ENCODE results near the gene SLC25A34. TPM values are rescaled to one million over a fixed set of nuclear protein-coding genes. Genes with fewer than 3 reads are reported as not detected.
A peak's percentile ranks its signal among the peaks of the same experiment; 100 is the strongest.
"Not testable (repeated sequence)": the region's sequence is repeated elsewhere in the genome, so short reads cannot be mapped to it uniquely, and the experiment has no call there.

The SLC25A34 gene
- total RNA-seq (2014; rRNA removed; shearing (Covaris generic); ENCODE audit: low replicate concordance): 0.07 and 1.0 TPM in 2 replicates

DNA sequence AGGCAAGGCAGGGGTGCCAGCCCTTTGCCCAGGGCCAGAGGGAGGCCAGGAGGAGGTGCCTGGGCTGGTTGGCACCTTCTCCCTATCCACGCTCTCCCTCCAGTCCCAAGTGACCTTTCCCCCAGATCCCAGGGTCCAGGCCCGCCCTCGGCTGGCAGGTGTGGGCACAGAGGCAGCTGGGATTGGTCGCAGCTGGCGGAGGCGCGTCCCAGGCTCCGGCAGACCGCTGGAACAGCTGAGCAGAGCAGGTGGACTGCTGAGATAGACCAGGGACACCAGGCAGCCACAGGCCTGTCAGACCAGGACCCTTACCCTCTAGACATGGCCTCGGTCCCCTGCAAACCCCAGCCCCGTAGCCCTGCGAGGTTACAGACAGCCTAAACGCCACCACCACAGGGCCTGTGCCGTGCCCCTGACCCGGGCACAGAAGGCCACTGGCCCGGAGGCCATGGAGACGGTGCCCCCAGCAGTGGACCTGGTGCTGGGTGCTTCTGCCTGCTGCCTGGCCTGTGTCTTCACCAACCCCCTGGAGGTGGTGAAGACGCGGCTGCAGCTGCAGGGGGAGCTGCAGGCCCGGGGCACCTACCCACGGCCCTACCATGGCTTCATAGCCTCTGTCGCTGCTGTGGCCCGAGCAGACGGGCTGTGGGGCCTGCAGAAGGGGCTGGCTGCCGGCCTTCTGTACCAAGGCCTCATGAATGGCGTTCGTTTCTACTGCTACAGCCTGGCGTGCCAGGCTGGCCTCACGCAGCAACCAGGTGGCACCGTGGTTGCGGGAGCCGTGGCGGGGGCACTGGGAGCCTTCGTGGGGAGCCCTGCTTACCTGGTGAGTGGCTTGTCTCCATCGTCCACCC lies at the start of gene SLC25A34:
Gene SLC25A34 (plus strand): TSS at position 221 of the 854 bp plus-strand sequence. CDS start 228 bp downstream, at position 449.
- in situ Hi-C loops (cut with HindIII; ENCODE audit: low pct_unique_long_range_greater_than_20kb, low sequenced_read_pairs): no loop called here
- peak; percentile 22 for DNase-seq (ENCODE audit: low read depth)

DNA sequence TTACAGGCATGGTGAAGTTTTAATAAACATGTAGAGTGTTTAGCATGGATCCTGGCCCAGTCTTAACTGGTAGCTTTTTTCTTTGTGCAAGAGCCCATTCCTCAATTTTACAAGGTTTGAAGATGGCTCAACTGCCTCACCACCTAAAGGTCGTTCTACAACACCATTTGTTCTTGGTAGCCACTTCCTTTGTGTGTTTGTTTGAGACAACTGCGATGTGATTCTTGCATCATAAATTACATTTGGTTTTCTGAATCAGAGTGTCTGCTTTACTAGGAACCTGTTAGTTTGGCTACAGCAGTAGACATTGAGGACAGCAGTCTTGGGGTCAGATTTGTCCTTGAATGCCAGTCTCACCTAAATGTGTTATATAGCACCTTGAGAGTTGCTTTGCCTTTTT lies 48.6 kb upstream of the SLC25A34 start:
- in situ Hi-C loops (cut with HindIII; ENCODE audit: low pct_unique_long_range_greater_than_20kb, low sequenced_read_pairs): no loop called here
- no peak for DNase-seq (ENCODE audit: low read depth)

DNA sequence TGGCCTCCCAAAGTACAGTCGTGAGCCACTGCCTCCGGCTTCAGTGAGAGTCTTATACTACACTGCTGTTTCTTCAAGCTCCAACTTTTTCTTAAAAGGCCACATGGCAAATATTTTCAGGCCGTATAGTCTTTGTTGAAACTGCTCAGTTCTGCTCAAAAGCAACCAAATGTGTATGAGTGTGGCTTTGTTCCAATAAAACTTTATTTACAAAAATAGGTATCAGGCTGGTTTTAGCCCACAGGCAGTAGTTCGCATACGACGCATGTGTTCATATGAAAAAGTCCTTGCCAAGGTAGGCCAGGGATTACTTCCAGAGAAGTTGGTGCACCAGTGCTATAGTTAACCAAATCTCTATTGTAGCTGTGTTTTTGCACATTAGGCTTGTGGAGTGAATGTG lies 45.7 kb upstream of the SLC25A34 start:
- no peak for DNase-seq (ENCODE audit: low read depth)
- in situ Hi-C loops (cut with HindIII; ENCODE audit: low pct_unique_long_range_greater_than_20kb, low sequenced_read_pairs): no loop called here

DNA sequence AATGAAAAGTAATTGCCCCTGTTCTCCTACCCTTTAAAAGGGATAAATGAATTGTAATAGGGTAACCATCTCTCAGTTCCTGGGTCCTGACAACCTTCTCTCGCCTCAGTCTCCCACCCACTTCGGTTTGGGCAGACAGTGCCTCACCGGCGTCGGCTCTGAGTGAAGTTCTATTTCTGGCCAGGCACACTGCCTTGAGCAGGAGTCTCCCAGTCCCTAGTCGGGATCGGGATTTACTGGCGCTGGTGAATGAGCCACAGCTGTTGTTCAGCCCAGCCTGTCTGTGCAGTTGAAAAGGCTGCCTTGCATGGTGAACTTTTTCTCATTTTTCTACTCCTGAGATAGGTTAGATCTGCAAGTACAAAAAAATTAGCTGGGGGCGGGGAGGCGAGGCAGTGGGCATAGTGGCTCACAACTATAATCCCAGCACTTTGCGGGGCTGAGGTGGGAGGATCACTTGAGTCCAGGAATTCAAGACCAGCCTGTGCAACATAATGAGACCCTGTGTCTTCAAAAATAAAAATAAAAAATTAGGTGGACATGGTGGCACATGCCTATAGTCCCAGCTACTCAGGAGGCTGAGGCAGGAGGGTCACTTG lies 44.5 kb upstream of the SLC25A34 start:
- DNase-seq (ENCODE audit: low read depth): no peak
- in situ Hi-C loops (cut with HindIII; ENCODE audit: low pct_unique_long_range_greater_than_20kb, low sequenced_read_pairs): no loop called here

DNA sequence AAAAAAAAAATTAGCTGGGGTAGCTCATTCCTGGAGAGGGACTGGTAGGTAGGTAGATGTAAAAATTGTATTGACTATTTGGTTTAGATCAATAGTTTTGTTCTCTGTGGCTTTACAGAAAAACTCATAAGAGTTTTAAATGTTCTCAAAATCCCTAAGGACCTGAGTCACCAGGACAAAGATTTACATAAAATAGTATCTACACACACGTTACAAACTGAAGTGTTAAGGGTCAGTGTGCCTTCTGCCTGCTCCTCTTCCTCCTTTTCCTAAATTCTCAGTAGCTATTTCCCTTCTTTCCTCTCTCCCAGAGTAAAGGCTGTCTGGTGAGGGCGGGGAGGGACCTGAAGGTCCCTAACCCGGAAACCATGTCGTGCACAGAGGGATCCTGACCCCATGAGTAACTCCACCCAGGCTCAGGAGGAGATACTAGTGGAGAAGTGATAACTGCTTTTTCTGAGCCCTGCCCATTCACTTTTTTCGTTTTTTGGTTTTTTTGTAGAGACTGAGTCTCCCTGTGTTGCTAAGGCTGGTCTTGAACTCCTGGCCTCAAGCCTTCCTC lies 43.9 kb upstream of the SLC25A34 start:
- DNase-seq (ENCODE audit: low read depth): no peak
- in situ Hi-C loops (cut with HindIII; ENCODE audit: low pct_unique_long_range_greater_than_20kb, low sequenced_read_pairs): no loop called here

DNA sequence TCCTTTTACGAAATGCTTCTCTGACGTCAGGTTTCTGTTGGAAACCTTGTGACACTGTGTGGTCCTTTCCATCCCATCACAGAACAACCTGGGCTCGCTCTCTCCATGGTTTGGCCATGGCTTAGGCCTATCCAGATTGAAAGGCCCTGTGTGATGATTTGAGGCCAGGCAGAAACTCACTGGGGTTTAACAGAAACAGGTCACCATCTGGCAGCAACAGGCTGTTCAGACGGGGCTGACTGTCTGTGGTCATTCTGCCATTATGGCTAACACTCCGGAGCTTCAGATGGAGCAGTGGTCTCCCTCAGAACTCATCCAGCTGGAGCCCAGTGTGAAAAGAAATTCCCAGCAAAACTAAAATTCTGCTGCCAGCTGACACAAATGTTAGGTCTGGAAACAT lies 42.7 kb upstream of the SLC25A34 start:
- no peak for DNase-seq (ENCODE audit: low read depth)
- in situ Hi-C loops (cut with HindIII; ENCODE audit: low pct_unique_long_range_greater_than_20kb, low sequenced_read_pairs): no loop called here

DNA sequence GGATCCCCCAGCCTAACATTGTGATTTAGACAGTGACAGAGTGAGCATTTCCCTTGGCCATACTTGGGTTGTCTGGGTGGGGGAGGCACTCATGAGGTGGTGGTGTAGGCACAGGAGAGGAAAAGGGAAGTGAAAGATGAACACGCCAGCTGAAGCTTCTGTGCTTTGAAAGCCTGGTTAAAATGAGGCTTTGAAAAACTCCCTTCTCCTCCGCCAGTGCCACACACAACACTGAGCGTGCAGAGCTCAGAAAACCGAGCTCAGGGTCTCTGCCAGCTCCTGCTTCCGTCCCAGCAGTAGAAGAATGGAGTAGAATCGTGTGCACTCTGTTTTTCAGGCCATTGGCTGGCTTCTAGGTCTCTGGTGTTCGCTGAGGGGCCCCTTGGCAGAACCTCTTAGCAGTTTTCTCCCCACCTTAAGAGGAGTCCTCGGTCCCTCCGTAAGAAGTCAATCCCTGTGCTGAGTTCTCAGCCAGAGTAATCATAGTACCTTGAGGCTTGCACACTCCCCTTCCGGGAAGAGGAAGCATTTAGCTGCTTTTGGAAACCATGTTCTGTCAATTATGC lies 39.0 kb upstream of the SLC25A34 start:
- in situ Hi-C loops (cut with HindIII; ENCODE audit: low pct_unique_long_range_greater_than_20kb, low sequenced_read_pairs): no loop called here
- DNase-seq (ENCODE audit: low read depth): no peak

DNA sequence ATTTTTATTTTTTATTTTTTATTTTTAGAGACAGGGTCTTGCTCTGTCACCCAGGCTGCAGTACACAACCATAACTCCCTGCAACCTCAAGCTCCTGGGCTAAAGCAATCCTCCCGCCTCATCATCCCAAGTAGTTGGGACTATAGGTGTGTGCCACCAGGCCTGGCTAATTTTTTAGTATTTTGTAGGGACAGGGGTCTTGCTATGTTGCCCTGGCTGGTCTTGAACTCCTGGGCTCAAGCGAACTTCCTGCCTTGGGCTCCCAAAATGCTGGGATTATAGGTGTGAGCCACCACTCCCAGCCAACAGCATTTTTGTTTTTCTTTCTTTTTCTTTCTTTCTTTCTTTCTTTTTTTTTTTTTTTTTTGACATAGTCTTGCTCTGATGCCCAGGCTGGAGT lies 37.9 kb upstream of the SLC25A34 start:
- DNase-seq (ENCODE audit: low read depth): no peak
- in situ Hi-C loops (cut with HindIII; ENCODE audit: low pct_unique_long_range_greater_than_20kb, low sequenced_read_pairs): no loop called here

DNA sequence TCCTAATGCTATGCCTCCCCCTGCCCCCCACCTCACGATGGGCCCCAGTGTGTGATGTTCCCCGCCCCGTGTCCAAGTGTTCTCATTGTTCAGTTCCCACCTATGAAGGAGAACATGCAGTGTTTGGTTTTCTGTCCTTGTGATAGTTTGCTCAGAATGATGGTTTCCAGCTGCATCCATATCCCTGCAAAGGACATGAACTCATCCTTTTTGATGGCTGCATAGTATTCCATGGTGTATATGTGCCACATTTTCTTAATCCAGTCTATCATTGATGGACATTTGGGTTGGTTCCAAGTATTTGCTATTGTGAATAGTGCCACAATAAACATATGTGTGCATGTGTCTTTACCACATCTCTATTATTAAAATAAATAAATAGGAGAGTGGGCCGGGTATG lies 36.7 kb upstream of the SLC25A34 start:
- DNase-seq (ENCODE audit: low read depth); in situ Hi-C loops (cut with HindIII; ENCODE audit: low pct_unique_long_range_greater_than_20kb, low sequenced_read_pairs): not testable (repeated sequence)

DNA sequence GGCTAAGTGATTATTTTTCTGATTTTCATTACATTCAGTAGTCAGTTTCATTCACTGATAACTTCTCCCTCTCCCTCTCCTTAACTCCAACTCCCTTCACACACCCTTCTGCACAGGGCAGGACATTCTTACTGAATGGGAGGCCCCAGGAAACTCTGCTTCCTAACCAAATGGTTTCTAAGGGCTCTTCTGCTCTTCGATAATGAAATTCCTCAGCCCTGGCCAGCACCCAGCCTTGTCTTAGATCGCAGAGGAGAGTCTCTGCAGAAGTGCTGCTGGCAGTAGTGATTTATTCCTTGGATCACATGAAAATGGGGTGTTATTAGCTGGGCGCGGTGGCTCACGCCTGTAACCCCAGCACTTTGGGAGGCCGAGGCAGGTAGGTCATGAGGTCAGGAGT lies 35.5 kb upstream of the SLC25A34 start:
- no peak for DNase-seq (ENCODE audit: low read depth)
- in situ Hi-C loops (cut with HindIII; ENCODE audit: low pct_unique_long_range_greater_than_20kb, low sequenced_read_pairs): no loop called here

DNA sequence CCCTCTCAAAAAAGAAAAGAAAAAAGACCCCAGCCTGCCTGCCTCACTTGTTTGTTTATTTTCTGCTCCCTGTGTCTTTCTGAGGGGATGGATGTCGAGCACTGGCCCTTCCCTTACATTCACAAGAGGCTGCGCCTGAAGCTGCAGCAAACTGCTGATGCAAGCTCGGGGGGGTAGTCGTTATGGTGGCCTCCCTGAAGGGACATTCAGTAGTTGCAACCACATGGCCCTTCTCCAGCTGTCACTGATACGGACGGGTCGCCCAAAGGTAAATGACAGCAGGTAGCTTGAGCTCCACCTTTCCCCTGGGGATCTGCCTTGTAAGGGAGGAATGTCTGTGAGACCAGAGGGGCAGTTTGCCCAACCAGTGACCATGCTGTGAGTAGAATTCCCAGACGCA lies 34.3 kb upstream of the SLC25A34 start:
- DNase-seq (ENCODE audit: low read depth): no peak
- in situ Hi-C loops (cut with HindIII; ENCODE audit: low pct_unique_long_range_greater_than_20kb, low sequenced_read_pairs): no loop called here

DNA sequence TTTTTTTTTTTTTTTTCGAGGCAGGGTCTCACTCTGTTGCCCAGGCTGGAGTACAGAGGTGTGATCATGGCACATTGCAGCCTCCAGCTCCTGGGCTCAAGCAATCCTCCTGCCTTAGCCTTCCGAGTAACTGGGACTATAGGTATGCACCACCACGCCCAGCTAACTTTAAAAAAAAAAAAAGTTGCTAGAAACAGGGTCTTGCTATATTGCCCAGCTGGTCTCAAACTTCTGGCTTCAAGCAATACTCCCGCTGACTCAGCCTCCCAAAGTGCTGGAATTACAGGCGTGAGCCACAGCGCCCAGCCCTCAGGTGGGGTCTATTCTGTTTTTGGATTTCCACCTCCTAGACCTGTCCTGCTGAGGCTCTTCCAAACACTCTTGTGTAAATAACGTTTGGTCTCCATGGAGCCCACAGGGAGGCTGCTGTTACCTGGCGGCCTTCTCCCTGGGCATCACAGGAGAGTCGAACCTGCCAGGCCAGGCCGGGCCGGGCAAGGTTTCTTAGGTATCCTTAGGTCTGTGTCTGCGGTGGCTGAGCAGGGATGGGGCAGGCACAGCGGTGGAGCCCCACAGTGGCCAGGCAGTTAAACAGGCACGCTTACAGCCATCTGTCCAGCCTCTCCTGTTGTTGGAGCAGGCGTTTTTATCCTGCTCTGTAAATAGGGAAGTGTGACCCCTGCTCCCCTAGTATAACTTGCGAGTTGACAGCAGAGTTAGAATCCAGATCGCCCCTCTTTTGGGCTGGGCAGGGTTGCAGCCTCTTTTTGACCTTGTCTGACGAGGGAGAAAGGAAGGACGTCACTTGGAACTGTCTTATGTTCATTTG lies 33.1 kb upstream of the SLC25A34 start:
- DNase-seq (ENCODE audit: low read depth): no peak
- in situ Hi-C loops (cut with HindIII; ENCODE audit: low pct_unique_long_range_greater_than_20kb, low sequenced_read_pairs): no loop called here

DNA sequence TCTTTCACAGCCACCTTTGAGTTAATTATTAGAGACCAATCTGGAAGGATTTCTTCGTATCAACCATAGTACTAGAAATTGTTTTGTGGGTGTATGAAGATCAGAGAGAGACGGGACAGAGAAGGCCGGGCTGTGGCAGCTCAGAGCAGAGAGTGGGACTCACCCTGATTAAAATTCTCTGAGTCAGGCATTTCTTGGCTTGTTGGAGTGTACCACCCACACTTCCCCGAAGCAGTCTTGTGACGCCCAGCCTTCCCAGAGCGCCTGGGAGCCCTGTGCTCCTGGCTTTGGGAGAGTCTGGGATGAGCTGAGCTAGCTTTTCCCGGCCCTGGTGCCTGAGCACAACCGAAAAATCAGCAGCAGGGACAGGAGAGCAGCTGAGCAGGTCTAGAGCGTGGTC lies 32.5 kb upstream of the SLC25A34 start:
- in situ Hi-C loops (cut with HindIII; ENCODE audit: low pct_unique_long_range_greater_than_20kb, low sequenced_read_pairs): no loop called here
- DNase-seq (ENCODE audit: low read depth): peak; percentile 69

DNA sequence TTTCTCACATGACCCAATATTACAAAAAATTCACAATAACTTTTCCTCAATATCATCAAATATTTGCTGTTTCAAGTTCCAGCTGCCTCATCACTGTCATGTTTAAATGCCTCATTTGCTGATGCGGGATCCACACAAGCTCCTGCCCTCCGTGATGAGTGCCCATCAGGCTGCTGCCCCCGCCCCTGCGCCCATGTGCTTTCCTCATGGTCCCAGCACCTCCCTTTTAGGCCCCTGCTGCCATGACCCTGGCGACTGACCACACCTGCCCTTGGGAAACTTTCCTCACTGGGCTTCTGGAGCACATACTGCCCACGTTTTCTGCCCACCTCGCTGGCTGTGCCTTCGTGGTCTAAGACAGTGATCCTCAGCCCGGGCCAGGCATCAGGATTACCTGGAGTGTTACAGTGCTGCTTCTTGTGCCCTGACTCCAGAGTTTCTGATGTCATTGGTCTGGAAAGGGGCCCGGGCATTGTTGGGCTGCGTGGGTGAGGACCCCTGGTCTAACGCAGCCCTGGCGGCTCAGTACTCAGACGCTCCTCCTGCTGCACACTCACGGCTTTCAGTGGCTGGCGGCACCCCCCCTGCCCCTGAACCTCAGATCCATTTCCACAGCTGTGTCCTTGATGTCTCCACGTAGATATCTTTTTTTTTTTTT lies 31.4 kb upstream of the SLC25A34 start:
- in situ Hi-C loops (cut with HindIII; ENCODE audit: low pct_unique_long_range_greater_than_20kb, low sequenced_read_pairs): no loop called here
- no peak for DNase-seq (ENCODE audit: low read depth)

DNA sequence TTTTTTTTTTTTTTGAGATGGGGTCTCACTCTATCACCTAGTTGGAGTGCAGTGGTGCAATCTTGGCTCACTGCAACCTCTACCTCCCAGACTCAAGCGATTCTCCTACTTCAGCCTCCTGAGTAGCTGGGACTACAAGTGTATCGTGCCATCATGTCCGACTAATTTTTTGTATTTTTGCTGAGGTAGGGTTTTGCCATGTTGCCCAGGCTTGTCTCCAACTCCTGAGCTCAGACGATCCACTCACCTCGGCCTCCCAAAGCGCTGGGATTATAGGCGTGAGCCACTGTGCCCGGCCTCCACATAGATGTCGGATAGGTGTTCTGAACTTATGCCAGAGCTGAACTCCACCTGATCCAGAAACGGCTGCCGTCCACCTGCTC lies 30.9 kb upstream of the SLC25A34 start:
- in situ Hi-C loops (cut with HindIII; ENCODE audit: low pct_unique_long_range_greater_than_20kb, low sequenced_read_pairs): no loop called here

DNA sequence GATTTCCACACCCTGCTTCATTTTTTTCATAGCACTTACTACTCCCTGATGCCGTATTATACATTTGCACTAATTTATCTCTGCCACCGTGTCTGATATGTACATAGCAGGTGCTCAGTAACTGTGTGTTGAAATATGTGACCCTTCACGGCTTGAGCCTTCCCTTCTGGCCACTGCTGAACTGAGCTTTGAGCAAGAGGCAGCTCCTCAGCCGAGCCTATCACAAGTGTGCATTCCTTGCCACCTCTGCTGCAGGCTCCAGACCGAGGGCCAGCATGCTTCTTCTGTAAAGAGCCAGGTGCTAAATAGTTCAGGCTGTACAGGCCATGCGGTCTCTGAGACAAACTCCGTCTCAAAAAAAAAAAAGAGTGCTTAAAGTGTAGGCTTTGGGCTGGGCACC lies 29.3 kb upstream of the SLC25A34 start:
- in situ Hi-C loops (cut with HindIII; ENCODE audit: low pct_unique_long_range_greater_than_20kb, low sequenced_read_pairs): no loop called here
- DNase-seq (ENCODE audit: low read depth): no peak

More for the DNA sequence above, 30.9 kb upstream of the SLC25A34 start:
- DNase-seq (ENCODE audit: low read depth): no peak

DNA sequence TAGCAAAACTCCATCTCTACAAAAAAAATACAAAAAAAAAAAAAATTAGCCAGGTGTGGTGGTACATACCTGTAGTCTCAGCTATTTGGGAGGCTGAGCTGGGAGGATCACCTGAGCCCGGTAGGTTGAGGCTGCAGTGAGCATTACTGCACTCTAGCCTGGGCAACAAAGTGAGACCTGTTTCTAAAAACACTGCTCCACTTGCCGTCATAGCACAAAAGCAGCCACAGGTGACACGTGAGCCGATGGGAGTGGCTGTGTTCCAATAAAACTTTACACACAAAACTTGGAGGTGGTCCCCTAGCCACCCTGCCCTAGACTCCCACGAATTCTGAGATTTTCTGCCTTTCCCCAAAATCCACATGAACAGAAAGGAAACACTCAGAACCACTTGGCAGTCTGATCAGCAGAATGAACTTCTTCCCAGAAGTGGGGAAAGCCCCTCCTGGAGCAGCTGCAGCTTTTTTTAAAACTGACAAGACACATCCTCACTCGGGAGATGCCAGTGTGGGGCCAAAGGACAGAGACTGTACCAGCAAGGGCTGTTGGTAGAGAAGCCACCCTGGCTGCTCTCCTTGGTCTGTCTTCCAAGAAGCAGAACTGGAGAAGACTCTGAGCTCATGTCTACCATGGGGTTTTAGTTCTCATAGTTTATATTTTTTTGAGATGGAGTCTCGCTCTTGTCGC lies 28.7 kb upstream of the SLC25A34 start:
- DNase-seq (ENCODE audit: low read depth): no peak
- in situ Hi-C loops (cut with HindIII; ENCODE audit: low pct_unique_long_range_greater_than_20kb, low sequenced_read_pairs): no loop called here
